Osteocyte (in vitro differentiated cells): Measurements from ENCODE around the gene GPS2. TPM values are rescaled to one million over a fixed set of nuclear protein-coding genes. Genes with fewer than 3 reads are reported as not detected.

Experiments used
- DNase-seq: peaks from one replicate; pipeline ENCODE4 v3.0.0; 2021; ENCODE audit warnings: mixed read lengths; ENCODE audit not compliant: unreplicated experiment; ENCODE audit errors: extremely low spot score
- H3K27ac Mint-ChIP-seq: one replicate; pipeline ENCODE4 v1.8.0; 2021; ENCODE audit warnings: mild to moderate bottlenecking, mixed read lengths; ENCODE audit not compliant: unreplicated experiment
- H3K27me3 Mint-ChIP-seq: one replicate; pipeline ENCODE4 v1.8.0; 2021; ENCODE audit warnings: mixed read lengths; ENCODE audit not compliant: unreplicated experiment
- H3K36me3 Mint-ChIP-seq: one replicate; pipeline ENCODE4 v1.8.0; 2021; ENCODE audit warnings: mixed read lengths; ENCODE audit not compliant: unreplicated experiment
- H3K4me1 Mint-ChIP-seq: one replicate; pipeline ENCODE4 v1.8.0; 2021; ENCODE audit warnings: mixed read lengths; ENCODE audit not compliant: unreplicated experiment
- H3K4me3 Mint-ChIP-seq: one replicate; pipeline ENCODE4 v1.8.0; 2021; ENCODE audit warnings: mild to moderate bottlenecking, moderate library complexity, mixed read lengths; ENCODE audit not compliant: unreplicated experiment
- H3K9me3 Mint-ChIP-seq: one replicate; pipeline ENCODE4 v1.8.0; 2021; ENCODE audit warnings: mixed read lengths; ENCODE audit not compliant: unreplicated experiment
- CTCF ChIP-seq: fragments of 200-600 bp; sonication (generic); IDR thresholded peaks from 2 replicates; pipeline ENCODE4 v1.5.0; 2021; ENCODE audit warnings: antibody characterized with exemption, mild to moderate bottlenecking, moderate library complexity
- total RNA-seq: library from RNA; stranded (reverse); gene quantifications from 2 replicates; pipeline ENCODE4 v1.2.1, GENCODE V29; 2021

GPS2 gene
- total RNA-seq, 1 donor from 2014 or later, result 61.9 TPM

- Mint-ChIP-seq H3K27ac (no peak overlapping the region), H3K4me1 (peaks cover 14% of the 10 kb centered on the region)
Measured at GRCh38 chr17:7290685-7291084, 24.5 kb downstream of the GPS2 start.

DNA sequence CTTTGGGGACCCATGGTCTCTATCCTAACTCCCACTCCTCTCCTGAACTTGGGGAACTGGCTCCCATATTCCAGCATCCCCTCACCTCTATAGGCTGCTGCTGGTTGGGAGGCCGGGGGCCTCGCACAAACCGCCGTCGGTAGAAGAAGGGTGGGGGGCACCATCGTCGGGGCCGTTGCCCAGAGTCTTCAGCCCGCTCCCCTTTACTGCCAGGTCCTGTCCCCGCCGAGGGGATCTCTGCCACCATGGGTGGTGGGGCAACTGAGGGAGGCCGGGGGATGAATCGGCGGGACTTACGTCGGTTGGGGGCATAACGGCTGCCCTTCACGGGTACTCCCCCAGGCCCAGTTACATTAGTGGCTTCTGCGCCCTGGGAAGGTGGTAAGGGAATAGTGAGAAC is 25.0 kb downstream of the GPS2 start:
- no peak for TF ChIP-seq CTCF
- no peak for DNase-seq
- H3K4me3 Mint-ChIP-seq, result no peak overlapping the region
- no peaks in the 10 kb centered on the region for H3K9me3 Mint-ChIP-seq
- H3K27ac Mint-ChIP-seq, result no peak overlapping the region
- H3K27me3 Mint-ChIP-seq, result peaks cover 64% of the 10 kb centered on the region
- H3K36me3 Mint-ChIP-seq, result no peaks in the 10 kb centered on the region
- H3K4me1 Mint-ChIP-seq, result peaks cover 11% of the 10 kb centered on the region

More at GRCh38 chr17:7290685-7291084, 24.5 kb downstream of the GPS2 start:
- H3K9me3 Mint-ChIP-seq, result no peaks in the 10 kb centered on the region
- no peak overlapping the region for H3K4me3 Mint-ChIP-seq
- DNase-seq, result no peak
- no peaks in the 10 kb centered on the region for H3K36me3 Mint-ChIP-seq
- no peak for TF ChIP-seq CTCF
- peaks cover 67% of the 10 kb centered on the region for H3K27me3 Mint-ChIP-seq

- Mint-ChIP-seq H3K4me3 (no peak overlapping the region), H3K4me1 (peaks cover 8% of the 10 kb centered on the region), H3K36me3 (no peaks in the 10 kb centered on the region), H3K27me3 (peaks cover 60% of the 10 kb centered on the region), H3K27ac (no peak overlapping the region), H3K9me3 (no peaks in the 10 kb centered on the region)
- no peak for DNase-seq
- TF ChIP-seq CTCF, result no peak
Measured at GRCh38 chr17:7289256-7290032, 25.7 kb downstream of the GPS2 start.

GRCh38 chr17:7285679-7286078 is 29.5 kb downstream of the GPS2 start:
- no peaks in the 10 kb centered on the region for H3K36me3 Mint-ChIP-seq
- DNase-seq, result no peak
- no peak for TF ChIP-seq CTCF
- no peaks in the 10 kb centered on the region for H3K9me3 Mint-ChIP-seq
- H3K27ac Mint-ChIP-seq, result no peak overlapping the region
- H3K4me1 Mint-ChIP-seq, result peaks cover 19% of the 10 kb centered on the region
- no peak overlapping the region for H3K4me3 Mint-ChIP-seq
- peaks cover 44% of the 10 kb centered on the region for H3K27me3 Mint-ChIP-seq

GRCh38 chr17:7284911-7285310 is 30.2 kb downstream of the GPS2 start:
- Mint-ChIP-seq H3K4me3 (no peak overlapping the region), H3K4me1 (peaks cover 21% of the 10 kb centered on the region), H3K27me3 (peaks cover 38% of the 10 kb centered on the region), H3K36me3 (no peaks in the 10 kb centered on the region), H3K27ac (no peak overlapping the region), H3K9me3 (no peaks in the 10 kb centered on the region)
- TF ChIP-seq CTCF, result no peak
- DNase-seq, result no peak
